ENCODE results near the gene RBL1. TPM values are rescaled to one million over a fixed set of nuclear protein-coding genes. Genes with fewer than 3 reads are reported as not detected.
"Not testable (repeated sequence)": the region's sequence is repeated elsewhere in the genome, so short reads cannot be mapped to it uniquely, and the experiment has no call there.

RBL1 gene
- total RNA-seq, 3 donors from 2014 or later: 5.8 to 7.6 (median 6.6) TPM

GRCh38 chr20:37131486-37131885 lies 35.7 kb upstream of the RBL1 start:
- Histone ChIP-seq H3K36me3 (ENCODE audit: low read depth) (no peaks in the 10 kb centered on the region), H3K9me3 (no peaks in the 10 kb centered on the region), H3K4me3 (no peak overlapping the region), H3K4me1 (ENCODE audit: low read depth) (no peaks in the 10 kb centered on the region)
- ATAC-seq (no peak), DNase-seq (no peak)
- no peak for TF ChIP-seq CTCF (IDR thresholded peaks at IDR 0.05)
- intact Hi-C loops (cut with DNase I, micrococcal nuclease): no loop called here

- no peak overlapping the region for H3K4me3 ChIP-seq
- no peak for DNase-seq
- TF ChIP-seq CTCF (IDR thresholded peaks at IDR 0.05): no peak
- intact Hi-C loops (cut with DNase I, micrococcal nuclease): no loop called here
- H3K4me1 ChIP-seq (ENCODE audit: low read depth): no peaks in the 10 kb centered on the region
- no peaks in the 10 kb centered on the region for H3K9me3 ChIP-seq
- no peak for ATAC-seq
- H3K36me3 ChIP-seq (ENCODE audit: low read depth): no peaks in the 10 kb centered on the region
These were observed 33.0 kb upstream of the RBL1 start for GRCh38 chr20:37128803-37129202.

GRCh38 chr20:37126290-37126689 lies 30.5 kb upstream of the RBL1 start:
- H3K4me3 ChIP-seq; ATAC-seq; H3K36me3 ChIP-seq (ENCODE audit: low read depth); H3K9me3 ChIP-seq; intact Hi-C loops (cut with DNase I, micrococcal nuclease); H3K4me1 ChIP-seq (ENCODE audit: low read depth); DNase-seq: not testable (repeated sequence)

GRCh38 chr20:37123441-37123840 lies 27.6 kb upstream of the RBL1 start:
- no peaks in the 10 kb centered on the region for H3K36me3 ChIP-seq (ENCODE audit: low read depth)
- ATAC-seq: no peak
- H3K4me1 ChIP-seq (ENCODE audit: low read depth): no peaks in the 10 kb centered on the region
- intact Hi-C loops (cut with DNase I, micrococcal nuclease): no loop called here
- no peaks in the 10 kb centered on the region for H3K9me3 ChIP-seq
- no peak for DNase-seq
- H3K4me3 ChIP-seq: no peak overlapping the region
- no peak for TF ChIP-seq CTCF (IDR thresholded peaks at IDR 0.05)

- intact Hi-C loops (cut with DNase I, micrococcal nuclease): no loop called here
- DNase-seq: no peak
- no peak overlapping the region for H3K4me3 ChIP-seq
- no peak for TF ChIP-seq CTCF (IDR thresholded peaks at IDR 0.05)
- no peaks in the 10 kb centered on the region for H3K4me1 ChIP-seq (ENCODE audit: low read depth)
- no peaks in the 10 kb centered on the region for H3K9me3 ChIP-seq
- no peaks in the 10 kb centered on the region for H3K36me3 ChIP-seq (ENCODE audit: low read depth)
- ATAC-seq: no peak
These were observed 24.7 kb upstream of the RBL1 start for GRCh38 chr20:37120497-37120896.

- ATAC-seq: no peak
- intact Hi-C loops (cut with DNase I, micrococcal nuclease): no loop called here
- no peak overlapping the region for H3K4me3 ChIP-seq
- H3K36me3 ChIP-seq (ENCODE audit: low read depth): no peaks in the 10 kb centered on the region
- no peak for DNase-seq
- TF ChIP-seq CTCF (IDR thresholded peaks at IDR 0.05): no peak
- H3K9me3 ChIP-seq: no peaks in the 10 kb centered on the region
- H3K4me1 ChIP-seq (ENCODE audit: low read depth): no peaks in the 10 kb centered on the region
These were observed 23.7 kb upstream of the RBL1 start for GRCh38 chr20:37119356-37120036.
